Measurements from ENCODE around the gene ZC3H12A.

DNA sequence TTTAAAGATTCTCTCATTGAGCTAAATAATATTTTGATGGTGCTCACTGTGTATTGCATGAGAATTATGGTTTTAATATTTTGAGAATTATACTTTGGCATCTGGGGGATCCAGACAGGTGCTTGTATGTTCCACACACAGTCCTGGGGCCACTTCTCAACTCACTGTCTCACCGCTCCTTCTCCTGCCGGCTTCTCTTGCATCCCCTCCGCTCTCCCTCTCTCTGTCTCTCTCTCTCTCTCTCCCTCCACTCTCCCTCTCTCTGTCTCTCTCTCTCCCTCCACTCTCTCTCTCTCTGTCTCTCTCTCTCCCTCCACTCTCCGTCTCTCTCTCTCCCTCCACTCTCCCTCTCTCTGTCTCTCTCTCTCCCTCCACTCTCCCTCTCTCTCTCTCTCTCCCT lies 32.2 kb upstream of the ZC3H12A start:
- TF ChIP-seq, protein P1, sequence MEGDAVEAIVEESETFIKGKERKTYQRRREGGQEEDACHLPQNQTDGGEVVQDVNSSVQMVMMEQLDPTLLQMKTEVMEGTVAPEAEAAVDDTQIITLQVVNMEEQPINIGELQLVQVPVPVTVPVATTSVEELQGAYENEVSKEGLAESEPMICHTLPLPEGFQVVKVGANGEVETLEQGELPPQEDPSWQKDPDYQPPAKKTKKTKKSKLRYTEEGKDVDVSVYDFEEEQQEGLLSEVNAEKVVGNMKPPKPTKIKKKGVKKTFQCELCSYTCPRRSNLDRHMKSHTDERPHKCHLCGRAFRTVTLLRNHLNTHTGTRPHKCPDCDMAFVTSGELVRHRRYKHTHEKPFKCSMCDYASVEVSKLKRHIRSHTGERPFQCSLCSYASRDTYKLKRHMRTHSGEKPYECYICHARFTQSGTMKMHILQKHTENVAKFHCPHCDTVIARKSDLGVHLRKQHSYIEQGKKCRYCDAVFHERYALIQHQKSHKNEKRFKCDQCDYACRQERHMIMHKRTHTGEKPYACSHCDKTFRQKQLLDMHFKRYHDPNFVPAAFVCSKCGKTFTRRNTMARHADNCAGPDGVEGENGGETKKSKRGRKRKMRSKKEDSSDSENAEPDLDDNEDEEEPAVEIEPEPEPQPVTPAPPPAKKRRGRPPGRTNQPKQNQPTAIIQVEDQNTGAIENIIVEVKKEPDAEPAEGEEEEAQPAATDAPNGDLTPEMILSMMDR (IDR thresholded peaks at IDR 0.05): no peak
- TF ChIP-seq POLR2AphosphoS5 (IDR thresholded peaks at IDR 0.05; ENCODE audit: low read depth, low read length) (no peak), TCF7L2 (IDR thresholded peaks at IDR 0.05; ENCODE audit: low read depth, low read length) (no peak), REST (IDR thresholded peaks at IDR 0.05; ENCODE audit: insufficient read depth in 1 of 2, low read depth in 2 of 2, low read length in 1 of 2) (no peak), SIN3A (IDR thresholded peaks at IDR 0.05; ENCODE audit: borderline replicate concordance, insufficient read depth, low read depth, low read length) (no peak)

All from Panc1 (cell line).